Measurements from ENCODE around the gene THEM4.
A peak's percentile ranks its signal among the peaks of the same experiment; 100 is the strongest.
"Not testable (repeated sequence)": the region's sequence is repeated elsewhere in the genome, so short reads cannot be mapped to it uniquely, and the experiment has no call there.

The THEM4 gene

DNA sequence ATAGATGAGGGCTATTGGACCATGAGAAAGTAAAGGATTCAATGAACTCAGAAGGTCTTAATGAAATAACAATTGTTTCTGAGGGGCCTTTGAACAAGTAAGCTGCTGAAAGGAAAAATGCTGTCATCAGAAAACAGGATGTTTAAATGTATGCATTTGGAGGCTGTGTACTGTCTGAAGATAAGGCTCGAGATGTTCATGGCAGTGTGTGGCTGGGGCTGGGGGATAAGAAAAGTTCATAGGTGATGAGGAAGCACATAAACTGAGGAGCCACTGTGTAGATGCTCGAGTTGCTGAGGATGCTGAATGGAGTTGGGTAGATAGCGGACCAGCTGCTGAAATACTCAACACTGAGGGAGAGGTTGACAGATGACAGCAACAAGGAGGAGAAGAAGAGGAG, 17.8 kb downstream of the THEM4 start:
- DNase-seq, result no peak

DNA sequence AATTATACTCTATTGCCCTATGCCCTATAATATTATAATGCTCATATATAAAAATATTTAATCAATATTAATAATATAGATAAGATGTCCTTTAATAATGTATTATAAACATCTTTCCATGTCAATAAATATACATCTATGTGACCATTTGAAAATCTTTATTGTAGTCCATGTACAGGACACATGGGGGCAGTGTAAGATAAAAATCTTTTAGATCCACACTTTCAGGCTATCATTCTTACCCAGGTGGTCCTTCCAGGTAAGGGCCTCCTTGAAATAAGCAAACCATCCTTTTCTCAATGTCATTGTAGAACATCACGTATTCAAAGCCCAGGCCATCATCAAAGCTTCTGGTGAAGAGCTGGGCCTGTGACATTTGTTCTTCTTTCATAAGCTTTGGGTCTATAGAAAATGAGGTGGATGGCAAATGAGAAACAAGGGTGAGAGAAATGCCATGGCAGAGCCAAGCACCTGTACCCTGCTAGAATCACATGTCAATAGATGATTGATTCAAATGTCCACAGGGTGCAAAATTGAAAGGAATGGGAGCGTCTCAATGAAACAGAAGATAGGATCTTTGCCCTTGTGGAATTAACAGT, 20.2 kb downstream of the THEM4 start:
- DNase-seq, result peak; percentile 24

DNA sequence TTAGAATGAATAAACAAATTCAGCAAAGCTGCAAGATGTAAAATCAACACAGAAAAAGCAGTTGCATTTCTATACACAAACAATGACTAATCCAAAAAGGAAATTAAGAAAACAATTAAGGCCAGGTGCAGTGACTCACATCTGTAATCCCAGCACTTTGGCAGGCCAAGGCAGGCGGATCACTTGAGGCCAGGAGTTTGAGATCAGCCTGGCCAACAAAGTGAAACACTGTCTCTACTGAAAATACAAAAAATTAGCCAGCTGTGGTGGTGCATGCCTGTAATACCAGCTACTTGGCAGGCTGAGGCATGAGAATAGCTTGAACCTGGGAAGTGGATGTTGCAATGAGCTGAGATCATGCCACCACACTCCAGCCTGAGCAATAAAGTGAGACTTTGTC, 22.3 kb downstream of the THEM4 start:
- no peak for DNase-seq

DNA sequence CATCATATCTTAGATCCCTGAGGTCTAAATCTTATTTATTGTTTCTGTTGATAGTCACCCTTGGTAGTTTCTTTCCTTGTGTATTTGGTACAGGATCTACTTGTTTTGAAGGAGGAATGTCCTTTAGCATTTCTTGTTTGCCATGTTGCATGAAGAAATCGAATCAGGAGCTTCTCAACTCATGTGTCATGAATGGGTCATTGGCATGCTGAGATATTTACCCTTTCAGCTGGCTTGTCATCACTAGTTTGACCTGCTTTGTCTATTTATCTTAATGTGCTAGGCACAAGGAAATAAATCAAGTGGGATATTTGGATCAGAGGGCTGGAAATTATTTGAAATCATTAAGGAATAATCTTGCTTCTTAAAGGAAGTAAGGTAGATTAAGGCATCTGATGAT, 23.8 kb downstream of the THEM4 start:
- DNase-seq, result no peak

DNA sequence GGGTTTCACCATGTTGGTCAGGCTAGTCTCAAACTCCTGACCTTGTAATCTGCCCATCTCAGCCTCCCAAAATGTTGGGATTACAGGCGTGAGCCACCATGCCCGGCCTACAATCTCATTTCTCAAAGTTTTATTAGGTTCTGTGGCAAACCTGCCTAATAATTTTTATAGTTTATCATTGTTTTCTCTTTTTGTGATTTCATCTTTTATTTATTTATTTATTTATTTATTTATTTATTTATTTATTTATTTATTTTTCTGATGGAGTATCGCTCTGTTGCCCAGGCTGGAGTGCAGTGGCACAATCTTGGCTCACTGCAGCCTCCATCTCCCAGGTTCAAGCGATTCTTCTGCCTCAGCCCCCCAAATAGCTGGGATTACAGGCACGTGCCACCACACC, 24.4 kb downstream of the THEM4 start:
- DNase-seq, result not testable (repeated sequence)

DNA sequence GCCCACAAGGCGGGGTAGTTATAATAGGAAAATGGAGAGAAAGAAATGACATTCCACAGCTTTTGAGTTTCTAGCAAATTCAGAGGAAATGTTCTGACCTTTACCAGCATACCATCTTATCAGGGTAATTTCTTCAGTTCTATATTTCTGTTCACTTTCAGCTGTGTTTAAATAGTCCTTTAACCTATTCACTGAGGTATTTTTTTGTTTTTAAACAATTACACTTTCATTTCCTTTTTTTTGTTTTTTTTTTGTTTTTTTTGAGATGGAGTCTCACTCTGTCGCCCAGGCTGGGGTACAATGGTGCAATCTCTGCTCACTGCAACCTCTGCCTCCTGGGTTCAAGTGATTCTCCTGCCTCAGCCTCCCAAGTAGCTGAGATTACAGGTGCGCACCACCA, 24.9 kb downstream of the THEM4 start:
- DNase-seq, result not testable (repeated sequence)

DNA sequence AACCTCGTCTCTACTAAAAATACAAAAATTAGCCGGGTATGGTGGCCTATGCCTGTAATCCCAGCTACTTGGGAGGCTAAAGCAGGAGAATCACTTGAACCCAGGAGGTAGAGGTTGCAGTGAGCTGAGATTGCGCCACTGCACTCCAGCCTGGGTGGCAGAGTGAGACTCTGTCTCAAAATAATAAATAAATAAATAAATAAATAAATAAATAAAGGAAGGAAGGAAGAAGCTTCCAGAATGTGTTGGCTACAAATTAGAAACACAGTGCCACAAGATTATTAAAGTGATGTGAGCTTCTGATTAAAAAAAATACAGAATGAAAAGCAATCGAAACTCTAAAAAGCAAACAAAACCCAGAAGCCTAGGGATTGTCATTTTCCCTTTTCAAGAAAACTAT, 25.4 kb downstream of the THEM4 start:
- not testable (repeated sequence) for DNase-seq

DNA sequence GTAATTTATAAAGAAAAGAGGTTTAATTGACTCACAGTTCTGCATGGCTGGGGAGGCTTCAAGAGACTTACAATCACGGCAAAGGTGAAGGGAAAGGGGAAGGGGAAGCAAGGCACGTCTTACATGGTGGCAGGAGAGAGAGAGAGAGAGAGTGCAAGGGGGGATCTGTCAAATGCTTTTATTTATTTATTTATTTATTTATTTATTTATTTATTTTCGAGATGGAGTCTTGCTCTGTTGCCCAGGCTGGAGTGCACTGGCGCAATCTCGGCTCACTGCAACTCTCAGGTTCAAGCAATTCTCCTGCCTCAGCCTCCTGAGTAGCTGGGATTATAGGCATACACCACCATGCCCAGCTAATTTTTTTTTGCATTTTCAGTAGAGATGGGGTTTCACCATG, 26.4 kb downstream of the THEM4 start:
- not testable (repeated sequence) for DNase-seq

DNA sequence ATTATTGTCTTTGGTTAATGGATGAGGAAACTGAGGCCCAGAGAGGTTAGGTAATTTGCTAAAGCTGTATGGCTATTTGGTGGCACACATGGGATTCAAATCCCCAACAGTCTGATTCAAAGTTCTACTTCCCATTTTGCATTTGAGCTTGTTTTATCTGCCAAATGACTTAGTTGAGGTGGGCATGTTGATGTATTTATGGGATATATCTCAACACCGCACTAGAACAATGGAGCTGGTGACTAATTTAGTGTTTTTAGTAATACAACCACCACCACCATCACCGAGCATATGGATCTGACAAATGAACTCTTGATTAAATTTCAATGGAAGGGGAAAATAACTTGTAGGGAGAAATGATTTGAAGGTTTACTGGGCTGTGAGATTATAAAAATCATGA, 26.8 kb downstream of the THEM4 start:
- no peak for DNase-seq

DNA sequence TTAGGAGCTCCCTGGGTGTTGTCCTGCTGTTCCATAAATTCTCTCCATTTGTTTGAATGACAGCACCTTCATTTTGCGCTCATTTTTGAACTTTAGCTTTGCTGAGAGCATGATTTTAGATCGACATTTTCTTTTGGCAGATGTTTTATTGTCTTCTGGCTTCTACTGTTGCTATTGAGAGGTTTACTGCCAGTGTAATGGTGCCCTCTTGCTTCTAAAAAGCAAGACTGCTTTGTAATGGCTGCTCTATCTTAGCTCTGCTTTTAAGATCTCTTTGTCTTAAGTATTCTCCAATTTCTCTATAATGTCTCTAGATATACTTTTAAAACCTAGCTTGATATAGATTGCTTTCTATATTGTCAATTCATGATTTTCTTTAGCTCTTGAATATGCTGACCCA, 27.8 kb downstream of the THEM4 start:
- no peak for DNase-seq

DNA sequence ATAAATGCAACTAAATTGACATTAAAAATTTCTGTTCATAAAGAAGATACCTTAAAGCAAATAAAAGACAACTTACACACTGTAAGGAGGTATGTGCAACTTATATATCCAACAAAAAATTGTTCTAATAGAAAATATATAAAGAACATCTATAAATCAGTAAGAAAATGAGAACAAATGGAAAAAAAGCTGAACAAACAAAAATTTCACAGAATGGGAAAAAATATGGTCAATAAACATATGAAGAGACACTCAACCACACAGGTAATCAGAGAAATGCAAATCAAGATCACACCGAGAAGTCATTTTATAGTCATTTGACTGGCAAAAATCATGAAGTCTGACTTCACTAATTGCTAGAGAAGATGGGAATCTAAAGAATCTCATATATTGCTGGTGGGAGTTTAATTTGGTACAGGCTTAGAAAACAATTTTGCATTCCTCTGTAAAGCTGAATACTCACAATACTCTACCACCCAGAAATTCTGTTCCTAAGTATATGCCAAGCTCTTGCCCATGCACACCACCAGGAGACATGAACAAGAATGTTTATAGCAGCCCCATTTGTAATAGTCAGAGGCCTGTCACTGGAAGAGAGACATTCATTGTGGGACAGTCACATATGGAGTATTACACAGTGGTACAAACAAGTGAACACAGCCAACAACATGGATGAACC, 33.8 kb downstream of the THEM4 start:
- no peak for DNase-seq

DNA sequence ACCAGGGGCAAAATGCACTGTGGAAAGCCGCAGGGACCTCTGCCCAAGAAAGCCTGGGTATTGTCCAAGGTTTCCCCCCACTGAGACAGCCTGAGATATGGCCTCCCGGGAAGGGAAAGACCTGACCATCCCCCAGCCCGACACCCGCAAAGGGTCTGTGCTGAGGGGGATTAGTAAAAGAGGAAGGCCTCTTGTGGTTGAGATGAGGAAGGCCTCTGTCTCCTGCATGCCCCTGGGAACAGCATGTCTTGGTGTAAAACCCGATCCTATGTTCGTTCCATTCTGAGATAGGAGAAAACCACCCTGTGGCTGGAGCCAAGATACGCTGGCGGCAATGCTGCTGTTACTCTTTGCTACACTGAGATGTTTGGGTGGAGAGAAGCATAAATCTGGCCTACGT, 36.5 kb downstream of the THEM4 start:
- not testable (repeated sequence) for DNase-seq

DNA sequence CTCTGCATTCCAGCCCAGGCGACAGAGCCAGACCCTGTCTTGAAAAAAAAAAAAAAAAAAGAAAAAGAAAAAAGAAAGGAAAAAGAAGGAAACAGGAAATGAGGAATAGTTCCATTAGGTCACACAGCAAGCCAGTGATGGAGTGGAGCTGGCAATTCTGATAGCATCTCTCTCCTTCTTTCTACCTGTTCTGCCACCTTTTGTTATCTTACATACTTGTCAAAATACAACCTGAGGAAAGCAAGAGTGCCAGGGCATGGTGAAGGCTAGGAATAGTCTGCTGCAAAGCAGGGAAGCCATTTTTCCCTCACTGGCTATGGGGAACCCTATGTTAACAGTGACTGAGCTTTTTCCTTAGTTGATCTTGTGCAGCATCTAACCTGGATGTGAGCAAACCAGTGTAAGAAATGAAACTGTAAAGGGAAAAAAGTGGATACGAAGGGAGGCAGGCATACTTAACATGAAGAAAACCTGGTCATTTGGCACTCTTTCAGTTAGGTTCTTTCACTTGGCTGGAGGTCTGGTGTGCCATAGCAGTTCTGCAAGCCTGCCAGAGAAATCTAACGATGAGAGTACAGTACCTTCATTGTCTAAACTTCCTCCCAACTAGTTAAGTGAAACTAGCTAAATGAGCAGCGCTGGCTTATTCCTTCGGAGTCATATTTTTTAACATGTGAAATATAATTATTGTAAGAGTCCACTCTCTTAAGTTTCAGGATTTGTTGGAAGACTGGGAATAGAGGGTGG, 37.9 kb downstream of the THEM4 start:
- DNase-seq, result no peak

DNA sequence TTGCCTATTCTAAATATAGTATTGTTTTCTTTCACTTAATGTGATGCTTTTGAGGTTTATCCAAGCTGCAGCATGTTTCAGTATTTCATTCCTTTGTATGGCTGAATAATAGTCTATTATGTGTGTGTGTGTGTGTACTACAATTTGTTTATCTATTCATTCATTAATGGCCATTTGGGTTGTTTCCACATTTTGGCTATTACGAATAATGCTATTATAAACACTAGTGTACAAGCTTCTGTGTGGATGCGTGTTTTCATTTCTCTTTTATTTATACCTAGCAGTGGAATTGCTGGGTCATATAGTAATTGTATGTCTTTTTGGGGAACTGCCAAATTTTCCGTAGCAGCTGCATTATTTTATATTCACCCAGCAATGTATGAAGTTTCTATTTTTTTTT, 40.8 kb downstream of the THEM4 start:
- DNase-seq, result no peak

DNA sequence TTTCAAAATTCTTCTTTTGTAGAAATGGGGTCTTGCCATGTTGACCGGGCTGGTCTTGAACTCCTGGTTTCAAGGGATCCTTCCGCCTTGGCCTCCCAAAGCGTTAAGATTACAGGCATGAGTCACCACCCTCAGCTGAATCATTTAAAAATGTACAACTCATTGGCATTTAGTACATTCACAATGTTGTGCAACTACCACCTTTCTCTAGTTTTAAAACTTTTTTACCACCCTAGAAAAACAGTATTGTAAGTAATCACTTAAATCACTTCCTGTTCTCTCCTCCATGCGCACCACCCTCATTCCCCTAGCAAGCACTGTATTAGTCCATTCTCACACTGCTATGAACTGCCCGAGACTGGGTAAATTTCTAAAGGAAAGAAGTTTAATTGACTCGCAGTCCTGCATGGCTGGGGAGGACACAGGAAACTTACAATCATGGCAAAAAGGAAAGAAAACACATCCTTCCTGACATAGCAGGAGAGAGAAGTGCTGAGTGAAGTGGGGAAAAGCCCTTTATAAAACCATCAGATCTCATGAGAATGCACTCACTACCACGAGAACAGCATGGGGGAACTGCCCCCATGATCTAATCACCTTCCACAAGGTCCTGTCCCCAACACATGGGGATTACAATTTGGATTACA, 41.4 kb downstream of the THEM4 start:
- no peak for DNase-seq

DNA sequence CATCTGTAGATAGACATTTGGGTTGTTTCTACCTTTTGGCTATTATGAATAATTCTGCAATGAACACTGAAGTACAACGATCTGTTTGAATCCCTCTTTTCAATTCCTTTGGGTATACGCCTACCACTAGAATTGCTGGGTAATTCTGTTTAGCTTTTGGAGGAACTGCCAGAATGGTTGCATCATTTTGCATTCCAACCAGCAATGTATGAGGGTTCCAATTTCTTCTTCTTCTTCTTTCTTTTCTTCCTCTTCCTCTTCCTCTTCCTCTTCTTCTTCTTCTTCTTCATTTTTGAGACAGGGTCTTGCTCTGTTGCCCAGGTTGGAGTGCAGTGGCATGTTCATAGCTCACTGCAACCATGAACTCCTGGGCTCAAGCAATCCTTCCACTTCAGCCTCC, 42.0 kb downstream of the THEM4 start:
- DNase-seq, result no peak

DNA sequence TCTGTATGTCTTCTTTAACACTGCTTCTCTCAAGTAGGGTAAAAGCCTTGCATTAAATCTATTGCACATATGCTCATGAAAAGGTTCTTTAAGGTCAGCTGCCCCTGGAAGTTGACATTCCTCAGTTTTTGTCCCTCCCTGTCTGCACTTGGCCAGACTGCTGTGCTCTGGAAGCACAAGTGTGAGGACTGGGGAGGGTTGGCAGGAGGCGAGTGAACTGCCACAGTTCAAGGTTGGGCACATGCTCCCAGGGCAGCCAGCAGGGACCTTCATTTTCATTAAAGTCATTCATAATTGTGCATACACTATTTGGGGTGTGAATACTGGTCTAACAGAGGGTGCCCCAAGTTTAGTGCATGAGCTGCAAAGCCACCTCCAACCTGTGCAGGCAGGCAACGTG, 44.9 kb downstream of the THEM4 start:
- no peak for DNase-seq

DNA sequence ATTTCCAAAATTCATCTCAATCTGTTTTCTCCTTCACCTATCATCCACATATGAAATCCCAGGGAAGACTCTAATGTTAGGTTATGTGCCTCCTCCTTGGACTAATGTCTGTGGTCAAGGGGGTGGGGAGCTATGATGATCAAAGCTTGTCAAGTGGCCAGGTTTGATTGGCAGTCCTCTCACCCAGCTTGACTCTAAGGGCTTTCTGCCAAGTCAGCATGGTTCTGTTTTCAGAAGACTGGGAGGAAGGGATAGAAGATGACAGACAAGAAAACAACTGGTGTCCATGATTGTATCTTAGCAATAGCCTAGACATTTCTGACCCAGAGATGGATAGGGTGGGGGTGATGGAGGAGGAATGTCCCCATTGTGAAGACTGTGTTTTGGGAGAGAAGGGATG, 46.7 kb downstream of the THEM4 start:
- no peak for DNase-seq

DNA sequence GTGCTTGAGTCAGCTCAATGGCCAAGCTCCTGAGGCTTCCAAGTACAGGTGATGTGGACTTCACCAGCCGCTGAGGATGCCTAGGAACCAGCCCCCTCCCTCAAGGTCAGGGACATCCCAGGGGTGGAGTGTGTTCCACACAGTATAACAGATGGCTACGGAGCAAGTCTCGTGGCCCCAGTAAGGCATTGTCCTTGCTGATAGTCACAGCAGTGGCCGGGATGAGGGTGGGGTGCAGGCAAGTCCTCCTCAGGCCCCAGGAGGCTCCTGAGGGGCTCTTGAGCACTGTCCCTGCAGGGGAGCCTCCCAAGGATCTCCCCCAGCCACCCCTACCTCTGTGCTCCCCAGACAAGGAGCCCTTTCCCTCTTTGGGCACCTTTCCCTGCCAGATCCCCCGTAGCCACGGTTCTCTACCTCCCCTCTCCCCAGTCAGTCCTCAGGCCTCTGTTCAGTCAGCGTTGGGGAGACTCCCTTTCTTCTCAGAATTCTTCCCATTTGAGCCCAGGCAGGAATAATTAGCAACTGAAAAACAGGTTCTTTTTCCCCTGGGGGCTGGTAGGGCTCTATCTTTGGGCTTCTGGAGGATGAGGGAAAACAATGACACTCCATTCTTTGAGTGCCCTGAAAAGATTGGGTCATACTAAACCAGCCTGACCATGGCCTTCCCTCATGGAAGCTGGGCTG, 48.7 kb downstream of the THEM4 start:
- DNase-seq, result no peak

DNA sequence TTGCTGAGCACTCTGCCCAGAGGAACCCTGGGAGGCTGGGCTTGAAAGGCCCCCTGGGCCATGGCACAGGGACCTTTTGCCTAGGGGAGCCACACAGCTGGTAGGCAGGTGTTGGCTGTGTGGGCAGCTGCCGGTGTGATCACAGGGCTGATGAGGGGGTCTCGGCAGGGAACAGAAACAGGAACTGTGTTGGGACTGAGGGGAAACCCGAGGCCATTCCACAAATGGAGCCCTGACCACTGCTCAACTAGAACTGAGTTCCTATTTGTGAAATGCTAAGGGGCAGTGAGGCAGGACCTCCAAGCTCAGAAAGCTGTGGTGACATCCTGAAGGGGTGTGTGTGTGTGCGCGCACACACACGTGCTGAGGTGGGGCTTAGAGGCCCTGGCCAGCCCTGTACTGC, 49.4 kb downstream of the THEM4 start:
- no peak for DNase-seq

DNA sequence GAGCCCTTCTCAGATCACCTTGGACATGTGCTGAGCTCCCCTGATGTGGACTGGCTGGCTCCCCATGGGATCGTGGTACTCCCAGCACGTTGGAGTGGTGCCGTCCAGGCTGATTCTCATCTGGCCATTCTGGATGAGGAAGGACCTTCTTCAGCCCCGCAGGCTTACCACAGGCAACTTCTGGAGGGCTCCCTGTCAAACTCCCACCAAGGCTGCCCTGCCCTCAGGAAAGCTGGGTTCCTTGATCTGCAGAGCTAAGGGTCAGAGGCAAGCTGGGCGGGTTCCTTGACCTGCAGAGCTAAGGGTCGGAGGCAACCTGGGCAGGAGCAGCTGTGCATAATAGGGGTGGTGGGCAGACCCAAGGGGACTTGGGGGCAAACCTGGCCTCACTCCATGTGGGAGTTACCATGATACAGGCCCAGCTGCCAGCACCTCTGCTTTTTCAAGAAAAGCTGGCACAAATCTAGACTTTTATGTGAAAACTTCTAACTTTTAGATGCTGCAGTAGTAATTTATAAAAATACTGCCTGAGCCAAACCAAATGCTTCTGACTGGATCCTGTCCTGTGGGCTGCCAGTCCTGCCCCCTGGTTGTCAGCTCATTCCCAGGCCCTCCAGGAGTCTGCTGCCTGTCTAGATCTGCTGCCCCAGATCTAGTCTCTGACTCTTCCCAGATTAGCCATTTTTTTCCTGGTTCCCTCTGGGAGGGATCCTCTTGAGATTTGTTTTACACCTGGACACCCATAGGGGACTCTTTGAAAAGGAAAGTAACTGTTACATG, 50.2 kb downstream of the THEM4 start:
- no peak for DNase-seq

DNA sequence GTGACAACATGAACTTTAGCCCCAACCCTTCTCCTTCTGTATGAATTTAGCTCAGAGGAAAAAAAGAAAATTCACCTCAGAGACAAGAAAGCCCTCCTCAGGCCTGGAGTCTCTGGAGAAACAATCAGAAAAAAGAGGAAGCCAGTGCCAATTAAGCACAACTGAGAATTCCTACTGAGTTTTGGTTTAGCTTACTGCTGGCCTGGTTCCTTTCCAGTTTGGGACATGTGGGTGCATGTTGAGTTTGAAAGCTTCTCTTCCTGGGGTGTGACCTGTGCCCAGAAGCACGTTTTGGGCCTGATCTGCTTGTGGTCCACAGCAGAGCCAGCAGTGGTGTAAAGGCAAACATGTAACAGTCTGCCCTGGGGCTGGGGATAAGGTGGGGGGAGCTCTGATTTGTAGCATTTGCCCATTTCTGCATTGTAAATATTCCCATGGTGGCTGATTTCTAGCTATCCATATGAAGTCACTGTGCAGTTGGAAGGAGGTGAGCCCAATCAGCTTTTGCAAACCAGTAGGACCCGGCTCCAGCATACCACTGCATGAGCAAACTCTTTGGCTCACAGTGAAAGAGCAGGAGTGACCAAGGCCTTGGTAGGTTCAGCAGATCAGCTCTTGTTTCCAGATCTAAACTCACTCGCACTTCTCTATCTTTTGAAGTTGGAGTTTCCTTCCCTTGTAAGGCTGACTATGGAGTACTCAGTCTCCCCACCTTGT, 51.1 kb downstream of the THEM4 start:
- DNase-seq, result no peak
